Measurements from ENCODE around the gene DNAJB2.

Gene DNAJB2

GRCh38 chr2:219280651-219281050 is 1.5 kb downstream of the DNAJB2 start:
- TF ChIP-seq CTCF (conservative IDR thresholded peaks at IDR 0.05), result no peak
- no peak overlapping the region for H3K27ac ChIP-seq

DNA sequence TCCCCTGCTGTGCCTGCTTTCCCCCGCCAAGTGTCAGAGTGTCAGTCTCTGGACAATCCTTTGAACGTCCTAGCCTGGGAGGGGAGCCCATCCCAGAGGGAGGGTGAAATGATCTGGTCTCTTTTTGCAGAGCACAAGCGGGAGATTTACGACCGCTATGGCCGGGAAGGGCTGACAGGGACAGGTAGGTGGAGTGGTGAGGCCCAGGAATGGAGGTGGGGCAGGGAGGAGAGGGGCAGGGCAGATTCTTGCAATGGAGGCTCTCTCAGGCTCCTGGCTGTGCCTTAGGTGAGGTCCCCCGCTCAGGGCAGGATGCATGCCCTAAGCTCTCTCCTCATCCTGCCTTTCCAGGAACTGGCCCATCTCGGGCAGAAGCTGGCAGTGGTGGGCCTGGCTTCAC is 2.4 kb downstream of the DNAJB2 start:
- no peak overlapping the region for H3K27ac ChIP-seq
- TF ChIP-seq ZFX (IDR thresholded peaks at IDR 0.05), result no peak
- no peak for TF ChIP-seq CTCF (conservative IDR thresholded peaks at IDR 0.05)

DNA sequence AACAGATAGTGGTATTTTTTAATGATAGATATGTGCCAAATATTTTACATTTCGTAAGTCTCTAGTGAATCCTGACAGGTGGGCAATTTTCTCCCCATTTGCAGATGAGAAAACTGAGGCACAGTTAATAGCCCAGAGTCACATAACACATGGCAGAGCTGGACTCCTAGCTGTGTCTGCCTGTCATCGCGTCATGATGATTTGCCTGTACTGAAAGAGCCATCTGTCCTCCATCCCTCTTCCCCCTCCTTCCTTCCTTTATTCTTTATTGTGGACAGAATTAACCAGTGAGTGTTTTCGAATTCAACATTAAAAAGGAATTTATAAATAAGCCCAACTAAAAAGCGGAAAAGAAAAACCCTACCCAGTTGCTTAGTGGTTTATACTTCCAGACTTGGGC is 3.2 kb downstream of the DNAJB2 start:
- H3K27ac ChIP-seq, result no peak overlapping the region
- TF ChIP-seq CTCF (conservative IDR thresholded peaks at IDR 0.05), result no peak

DNA sequence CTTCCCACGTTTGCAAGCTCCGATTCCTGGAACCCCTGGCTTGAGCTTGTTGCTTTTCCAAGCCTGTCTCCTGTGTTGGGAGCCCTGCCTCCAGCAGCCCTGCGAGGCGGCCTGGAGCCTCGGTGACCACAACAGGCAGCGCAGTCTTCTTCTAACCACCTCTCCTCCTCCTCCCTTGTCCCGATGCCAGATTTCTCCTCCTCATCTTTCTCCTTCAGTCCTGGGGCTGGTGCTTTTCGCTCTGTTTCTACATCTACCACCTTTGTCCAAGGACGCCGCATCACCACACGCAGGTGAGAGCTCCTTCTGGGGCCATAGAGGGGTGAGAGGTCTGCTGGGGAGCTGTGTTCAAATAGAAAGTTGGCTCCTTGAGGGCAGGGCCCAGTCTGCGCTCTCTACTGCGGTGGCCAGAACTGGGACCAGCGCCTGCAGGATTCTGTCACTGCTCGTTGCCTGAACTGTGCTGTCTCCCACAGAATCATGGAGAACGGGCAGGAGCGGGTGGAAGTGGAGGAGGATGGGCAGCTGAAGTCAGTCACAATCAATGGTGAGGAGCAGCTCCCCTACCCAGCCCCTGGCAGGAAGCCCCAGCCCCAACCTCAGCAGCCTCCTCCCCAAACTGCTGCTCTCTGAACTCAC is 3.9 kb downstream of the DNAJB2 start:
- no peak overlapping the region for H3K27ac ChIP-seq
- TF ChIP-seq CTCF (conservative IDR thresholded peaks at IDR 0.05), result no peak
- no peak for TF ChIP-seq ZFX (IDR thresholded peaks at IDR 0.05)

DNA sequence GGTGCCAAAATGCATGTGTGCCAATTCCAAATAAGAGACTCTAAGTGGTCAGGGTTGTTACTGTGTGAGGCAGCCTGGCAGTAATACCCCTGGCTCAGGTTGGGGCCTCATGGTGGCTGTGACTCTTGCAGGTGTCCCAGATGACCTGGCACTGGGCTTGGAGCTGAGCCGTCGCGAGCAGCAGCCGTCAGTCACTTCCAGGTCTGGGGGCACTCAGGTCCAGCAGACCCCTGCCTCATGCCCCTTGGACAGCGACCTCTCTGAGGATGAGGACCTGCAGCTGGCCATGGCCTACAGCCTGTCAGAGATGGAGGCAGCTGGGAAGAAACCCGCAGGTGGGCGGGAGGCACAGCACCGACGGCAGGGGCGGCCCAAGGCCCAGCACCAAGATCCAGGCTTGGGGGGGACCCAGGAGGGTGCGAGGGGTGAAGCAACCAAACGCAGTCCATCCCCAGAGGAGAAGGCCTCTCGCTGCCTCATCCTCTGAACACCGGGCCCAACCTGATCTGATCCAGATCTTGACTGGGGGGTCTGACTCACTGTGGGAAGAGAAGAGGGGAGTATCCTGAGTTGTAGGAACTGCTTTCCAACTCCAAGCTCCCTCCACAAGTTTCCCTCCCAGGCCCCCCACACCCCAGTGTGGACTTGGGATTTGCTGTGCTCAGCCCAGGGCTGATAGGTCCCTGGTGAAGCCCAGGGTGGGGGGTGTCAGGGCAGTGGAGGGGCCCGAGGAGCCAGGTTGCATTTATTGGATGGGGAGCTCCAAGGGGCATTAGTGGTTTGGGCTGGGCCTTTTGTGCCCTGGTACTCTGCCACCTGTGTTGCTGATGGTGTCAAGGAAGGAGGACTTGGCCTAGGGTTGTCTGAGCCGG is 5.6 kb downstream of the DNAJB2 start:
- TF ChIP-seq CTCF (conservative IDR thresholded peaks at IDR 0.05), result no peak
- TF ChIP-seq ZFX (IDR thresholded peaks at IDR 0.05), result no peak
- no peak overlapping the region for H3K27ac ChIP-seq

GRCh38 chr2:219285373-219285735 is 6.2 kb downstream of the DNAJB2 start:
- TF ChIP-seq CTCF (conservative IDR thresholded peaks at IDR 0.05), result no peak
- no peak for TF ChIP-seq ZFX (IDR thresholded peaks at IDR 0.05)
- no peak overlapping the region for H3K27ac ChIP-seq

DNA sequence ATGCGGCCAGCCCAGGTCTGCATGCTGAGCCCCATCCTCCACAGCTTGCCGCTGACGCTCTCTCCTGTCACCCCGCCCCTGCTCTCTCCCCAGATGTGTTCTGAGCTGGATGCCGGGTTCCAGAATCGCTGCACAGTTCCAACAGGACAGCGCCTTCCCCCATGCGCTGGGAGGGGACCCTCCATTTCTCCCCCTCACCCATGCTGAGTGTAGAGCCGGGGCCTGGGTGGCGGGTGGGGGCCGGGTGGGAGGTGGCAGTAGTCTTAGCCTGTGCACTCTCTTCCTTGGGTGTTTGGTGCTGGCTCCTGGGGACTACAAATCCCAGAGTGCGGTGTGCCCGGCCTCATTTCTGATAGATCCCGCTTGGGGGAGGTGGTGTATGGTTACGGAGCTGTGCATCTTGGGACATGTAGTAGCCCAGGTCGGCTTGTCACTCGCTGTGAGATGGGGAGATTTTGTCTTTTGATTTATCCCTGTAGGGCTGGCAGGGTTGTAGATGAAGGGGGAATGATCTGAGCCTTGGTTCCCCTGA is 6.8 kb downstream of the DNAJB2 start:
- H3K27ac ChIP-seq, result no peak overlapping the region
- TF ChIP-seq ZFX (IDR thresholded peaks at IDR 0.05), result no peak
- no peak for TF ChIP-seq CTCF (conservative IDR thresholded peaks at IDR 0.05)

Measured in C4-2B (cell line).